SKM-1 treated with dmso at 0.1 percent for 144 hours (cell line): ENCODE data around the gene SYNDIG1L.

Experiments used
- DNase-seq: peaks from one replicate; lab custom pipeline; 2025; ENCODE audit not compliant: unreplicated experiment; lab: John Stamatoyannopoulos, UW

SYNDIG1L gene

GRCh38 chr14:74364271-74364880 lies 61.6 kb downstream of the SYNDIG1L start:
- DNase-seq: no peak

GRCh38 chr14:74362361-74362915 lies 63.6 kb downstream of the SYNDIG1L start:
- DNase-seq: peak; percentile 23

DNA sequence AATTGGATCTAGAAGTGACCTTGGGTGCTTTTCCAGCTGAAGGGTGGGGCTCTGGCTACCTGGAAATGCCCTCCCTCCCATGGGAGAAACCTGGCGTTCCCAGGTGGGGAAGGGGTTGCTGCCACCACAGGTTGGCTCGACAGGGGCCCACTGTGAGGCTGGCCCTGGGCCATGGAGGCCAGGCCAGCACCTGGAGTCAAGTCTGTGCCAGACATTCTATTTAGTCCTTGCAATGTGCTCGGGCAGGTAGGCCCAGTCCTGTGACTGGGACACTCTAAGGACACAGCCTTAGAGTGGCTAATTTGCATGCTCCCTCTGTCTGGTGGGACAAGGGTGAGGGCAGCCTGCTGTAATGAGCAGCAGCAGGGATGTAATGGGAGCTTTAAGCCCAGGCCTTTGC lies 65.8 kb downstream of the SYNDIG1L start:
- no peak for DNase-seq

DNA sequence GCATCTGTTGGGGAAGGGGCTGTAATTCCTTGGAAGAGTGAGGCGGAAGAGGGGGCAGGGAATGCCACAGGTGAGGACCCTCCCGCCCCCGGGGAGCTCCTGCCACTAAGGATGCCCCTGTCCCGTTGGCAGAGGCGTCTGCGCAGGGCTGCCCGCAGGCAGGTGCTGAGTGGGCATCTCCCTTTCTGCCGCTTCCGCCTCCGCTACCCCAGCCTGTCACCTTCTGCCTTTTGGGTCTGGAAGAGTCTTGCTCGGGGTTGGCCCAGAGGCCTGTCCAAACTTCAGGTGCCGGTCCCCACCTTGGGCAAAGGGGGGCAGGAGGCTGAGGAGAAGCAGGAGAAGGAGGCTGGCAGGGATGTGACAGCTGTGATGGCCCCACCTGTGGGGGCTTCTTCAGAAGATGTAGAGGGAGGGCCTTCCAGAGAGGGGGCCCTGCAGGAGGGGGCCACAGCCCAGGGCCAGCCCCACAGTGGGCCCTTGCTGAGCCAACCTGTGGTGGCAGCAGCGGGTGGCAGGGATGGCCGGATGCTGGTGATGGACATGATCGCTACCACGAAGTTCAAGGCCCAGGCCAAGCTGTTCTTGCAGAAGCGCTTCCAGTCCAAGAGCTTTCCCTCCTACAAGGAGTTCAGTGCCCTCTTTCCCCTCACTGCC lies 67.7 kb downstream of the SYNDIG1L start:
- DNase-seq: no peak

DNA sequence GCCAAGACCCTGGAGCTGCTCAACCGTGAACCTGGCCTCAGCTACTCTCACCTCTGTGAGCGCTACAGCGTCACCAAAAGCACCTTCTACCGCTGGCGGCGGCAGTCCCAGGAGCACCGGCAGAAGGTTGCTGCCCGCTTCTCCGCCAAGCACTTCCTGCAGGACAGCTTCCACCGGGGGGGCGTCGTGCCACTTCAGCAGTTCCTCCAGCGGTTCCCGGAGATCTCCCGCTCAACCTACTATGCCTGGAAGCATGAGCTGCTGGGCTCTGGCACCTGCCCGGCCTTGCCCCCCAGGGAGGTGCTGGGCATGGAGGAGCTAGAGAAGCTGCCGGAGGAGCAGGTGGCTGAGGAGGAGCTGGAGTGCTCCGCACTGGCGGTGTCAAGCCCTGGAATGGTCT lies 68.4 kb downstream of the SYNDIG1L start:
- no peak for DNase-seq

GRCh38 chr14:74356892-74357575 lies 69.0 kb downstream of the SYNDIG1L start:
- DNase-seq: no peak
